ENCODE data around the gene MALT1. TPM values are rescaled to one million over a fixed set of nuclear protein-coding genes. Genes with fewer than 3 reads are reported as not detected.

Gene MALT1
- total and polyA plus RNA-seq, 2 experiments from 2014 or later = 5.2 to 18.8 TPM

DNA sequence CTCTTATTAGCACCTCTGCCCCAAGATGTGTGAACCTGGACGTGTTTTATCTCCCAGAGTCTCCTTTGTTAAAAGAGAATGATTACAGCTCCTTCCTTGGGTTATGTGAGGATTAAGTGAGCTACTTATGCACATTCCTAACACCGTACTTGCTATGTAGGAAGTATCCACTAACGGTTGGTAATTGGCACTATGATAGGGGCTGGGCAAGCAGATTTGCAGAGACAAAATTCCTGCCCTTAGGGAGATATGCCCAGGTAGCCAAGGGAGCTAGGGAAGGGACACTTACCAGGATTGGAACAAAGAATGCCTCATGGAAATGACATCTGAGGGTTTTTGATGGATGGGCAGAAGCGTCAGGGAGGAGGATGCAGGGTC, 30.8 kb upstream of the MALT1 start (continued):
- TF ChIP-seq, protein P1, sequence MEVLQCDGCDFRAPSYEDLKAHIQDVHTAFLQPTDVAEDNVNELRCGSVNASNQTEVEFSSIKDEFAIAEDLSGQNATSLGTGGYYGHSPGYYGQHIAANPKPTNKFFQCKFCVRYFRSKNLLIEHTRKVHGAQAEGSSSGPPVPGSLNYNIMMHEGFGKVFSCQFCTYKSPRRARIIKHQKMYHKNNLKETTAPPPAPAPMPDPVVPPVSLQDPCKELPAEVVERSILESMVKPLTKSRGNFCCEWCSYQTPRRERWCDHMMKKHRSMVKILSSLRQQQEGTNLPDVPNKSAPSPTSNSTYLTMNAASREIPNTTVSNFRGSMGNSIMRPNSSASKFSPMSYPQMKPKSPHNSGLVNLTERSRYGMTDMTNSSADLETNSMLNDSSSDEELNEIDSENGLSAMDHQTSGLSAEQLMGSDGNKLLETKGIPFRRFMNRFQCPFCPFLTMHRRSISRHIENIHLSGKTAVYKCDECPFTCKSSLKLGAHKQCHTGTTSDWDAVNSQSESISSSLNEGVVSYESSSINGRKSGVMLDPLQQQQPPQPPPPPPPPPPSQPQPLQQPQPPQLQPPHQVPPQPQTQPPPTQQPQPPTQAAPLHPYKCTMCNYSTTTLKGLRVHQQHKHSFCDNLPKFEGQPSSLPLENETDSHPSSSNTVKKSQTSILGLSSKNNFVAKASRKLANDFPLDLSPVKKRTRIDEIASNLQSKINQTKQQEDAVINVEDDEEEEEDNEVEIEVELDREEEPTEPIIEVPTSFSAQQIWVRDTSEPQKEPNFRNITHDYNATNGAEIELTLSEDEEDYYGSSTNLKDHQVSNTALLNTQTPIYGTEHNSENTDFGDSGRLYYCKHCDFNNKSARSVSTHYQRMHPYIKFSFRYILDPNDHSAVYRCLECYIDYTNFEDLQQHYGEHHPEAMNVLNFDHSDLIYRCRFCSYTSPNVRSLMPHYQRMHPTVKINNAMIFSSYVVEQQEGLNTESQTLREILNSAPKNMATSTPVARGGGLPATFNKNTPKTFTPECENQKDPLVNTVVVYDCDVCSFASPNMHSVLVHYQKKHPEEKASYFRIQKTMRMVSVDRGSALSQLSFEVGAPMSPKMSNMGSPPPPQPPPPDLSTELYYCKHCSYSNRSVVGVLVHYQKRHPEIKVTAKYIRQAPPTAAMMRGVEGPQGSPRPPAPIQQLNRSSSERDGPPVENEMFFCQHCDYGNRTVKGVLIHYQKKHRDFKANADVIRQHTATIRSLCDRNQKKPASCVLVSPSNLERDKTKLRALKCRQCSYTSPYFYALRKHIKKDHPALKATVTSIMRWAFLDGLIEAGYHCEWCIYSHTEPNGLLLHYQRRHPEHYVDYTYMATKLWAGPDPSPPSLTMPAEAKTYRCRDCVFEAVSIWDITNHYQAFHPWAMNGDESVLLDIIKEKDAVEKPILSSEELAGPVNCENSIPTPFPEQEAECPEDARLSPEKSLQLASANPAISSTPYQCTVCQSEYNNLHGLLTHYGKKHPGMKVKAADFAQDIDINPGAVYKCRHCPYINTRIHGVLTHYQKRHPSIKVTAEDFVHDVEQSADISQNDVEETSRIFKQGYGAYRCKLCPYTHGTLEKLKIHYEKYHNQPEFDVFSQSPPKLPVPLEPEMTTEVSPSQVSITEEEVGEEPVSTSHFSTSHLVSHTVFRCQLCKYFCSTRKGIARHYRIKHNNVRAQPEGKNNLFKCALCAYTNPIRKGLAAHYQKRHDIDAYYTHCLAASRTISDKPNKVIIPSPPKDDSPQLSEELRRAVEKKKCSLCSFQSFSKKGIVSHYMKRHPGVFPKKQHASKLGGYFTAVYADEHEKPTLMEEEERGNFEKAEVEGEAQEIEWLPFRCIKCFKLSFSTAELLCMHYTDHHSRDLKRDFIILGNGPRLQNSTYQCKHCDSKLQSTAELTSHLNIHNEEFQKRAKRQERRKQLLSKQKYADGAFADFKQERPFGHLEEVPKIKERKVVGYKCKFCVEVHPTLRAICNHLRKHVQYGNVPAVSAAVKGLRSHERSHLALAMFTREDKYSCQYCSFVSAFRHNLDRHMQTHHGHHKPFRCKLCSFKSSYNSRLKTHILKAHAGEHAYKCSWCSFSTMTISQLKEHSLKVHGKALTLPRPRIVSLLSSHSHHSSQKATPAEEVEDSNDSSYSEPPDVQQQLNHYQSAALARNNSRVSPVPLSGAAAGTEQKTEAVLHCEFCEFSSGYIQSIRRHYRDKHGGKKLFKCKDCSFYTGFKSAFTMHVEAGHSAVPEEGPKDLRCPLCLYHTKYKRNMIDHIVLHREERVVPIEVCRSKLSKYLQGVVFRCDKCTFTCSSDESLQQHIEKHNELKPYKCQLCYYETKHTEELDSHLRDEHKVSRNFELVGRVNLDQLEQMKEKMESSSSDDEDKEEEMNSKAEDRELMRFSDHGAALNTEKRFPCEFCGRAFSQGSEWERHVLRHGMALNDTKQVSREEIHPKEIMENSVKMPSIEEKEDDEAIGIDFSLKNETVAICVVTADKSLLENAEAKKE (CRISPR knock-in tag; IDR thresholded peaks at IDR 0.05) = no peak

DNA sequence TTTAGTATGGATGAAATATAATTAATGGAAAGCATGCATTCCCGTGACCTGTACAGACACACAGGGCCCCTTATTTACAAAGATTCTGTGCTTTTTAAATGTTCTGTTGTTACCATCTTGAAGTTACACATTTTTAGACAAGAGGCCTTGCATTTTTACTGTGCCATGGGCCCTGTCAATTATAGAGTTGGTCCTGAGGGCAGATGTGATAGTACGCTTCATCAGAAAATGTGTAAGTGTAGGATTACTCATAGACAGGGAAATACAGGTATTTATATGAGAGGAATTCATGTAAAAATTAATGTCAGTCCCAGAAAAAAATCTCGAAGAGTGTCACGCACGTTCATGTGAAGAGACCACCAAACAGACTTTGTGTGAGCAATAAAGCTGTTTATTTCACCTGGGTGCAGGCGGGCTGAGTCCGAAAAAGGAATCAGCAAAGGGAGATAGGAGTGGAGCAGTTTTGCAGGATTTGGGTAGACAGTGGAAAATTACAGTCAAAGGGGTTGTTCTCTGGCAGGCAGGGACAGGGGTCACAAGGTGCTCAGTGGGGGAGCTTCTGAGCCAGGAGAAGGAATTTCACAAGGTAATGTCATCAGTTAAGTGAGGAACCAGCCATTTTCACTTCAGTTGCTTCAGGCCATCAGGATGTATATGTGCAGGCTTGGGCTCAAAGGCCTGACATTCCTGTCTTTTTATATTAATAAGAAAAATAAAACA, 30.2 kb upstream of the MALT1 start:
- Histone ChIP-seq H3K36me3 (ENCODE audit: insufficient read depth) (no peaks in the 10 kb centered on the region), H3K27me3 (ENCODE audit: insufficient read depth) (no peaks in the 10 kb centered on the region), H3K27ac (ENCODE audit: low read depth) (no peak overlapping the region), H3K4me3 (no peak overlapping the region), H3F3A (replicated peaks; ENCODE audit: low read depth) (no peaks in the 10 kb centered on the region), H3K4me1 (ENCODE audit: insufficient read depth) (peaks cover 30% of the 10 kb centered on the region), H3K79me2 (replicated peaks; ENCODE audit: insufficient read depth) (no peaks in the 10 kb centered on the region), H3K9me2 (ENCODE audit: insufficient read depth) (no peaks in the 10 kb centered on the region), H3K4me2 (peak overlapping the region; percentile 40), H4K20me1 (replicated peaks; ENCODE audit: insufficient read depth) (no peaks in the 10 kb centered on the region), H2AFZ (no peak overlapping the region)
- Mint-ChIP-seq H3K27me3 (ENCODE audit: insufficient read depth, low read depth, poor library complexity) (peaks cover 2% of the 10 kb centered on the region), H3K9me3 (no peaks in the 10 kb centered on the region; the same call in 1 of the 3 replicates), H3K27ac (no peak overlapping the region), H3K4me1 (peaks cover 12% of the 10 kb centered on the region), H3K36me3 (ENCODE audit: low read depth) (no peaks in the 10 kb centered on the region), H3K4me3 (no peak overlapping the region)
- DNase-seq (ENCODE audit: low spot score) = peak; percentile 17
- ATAC-seq = peak; percentile 32; the same call in 2 of the 3 replicates
- TF ChIP-seq EZH2phosphoT487 (IDR thresholded peaks at IDR 0.05; ENCODE audit: unreplicated experiment) = no peak
- TF ChIP-seq, protein P2, sequence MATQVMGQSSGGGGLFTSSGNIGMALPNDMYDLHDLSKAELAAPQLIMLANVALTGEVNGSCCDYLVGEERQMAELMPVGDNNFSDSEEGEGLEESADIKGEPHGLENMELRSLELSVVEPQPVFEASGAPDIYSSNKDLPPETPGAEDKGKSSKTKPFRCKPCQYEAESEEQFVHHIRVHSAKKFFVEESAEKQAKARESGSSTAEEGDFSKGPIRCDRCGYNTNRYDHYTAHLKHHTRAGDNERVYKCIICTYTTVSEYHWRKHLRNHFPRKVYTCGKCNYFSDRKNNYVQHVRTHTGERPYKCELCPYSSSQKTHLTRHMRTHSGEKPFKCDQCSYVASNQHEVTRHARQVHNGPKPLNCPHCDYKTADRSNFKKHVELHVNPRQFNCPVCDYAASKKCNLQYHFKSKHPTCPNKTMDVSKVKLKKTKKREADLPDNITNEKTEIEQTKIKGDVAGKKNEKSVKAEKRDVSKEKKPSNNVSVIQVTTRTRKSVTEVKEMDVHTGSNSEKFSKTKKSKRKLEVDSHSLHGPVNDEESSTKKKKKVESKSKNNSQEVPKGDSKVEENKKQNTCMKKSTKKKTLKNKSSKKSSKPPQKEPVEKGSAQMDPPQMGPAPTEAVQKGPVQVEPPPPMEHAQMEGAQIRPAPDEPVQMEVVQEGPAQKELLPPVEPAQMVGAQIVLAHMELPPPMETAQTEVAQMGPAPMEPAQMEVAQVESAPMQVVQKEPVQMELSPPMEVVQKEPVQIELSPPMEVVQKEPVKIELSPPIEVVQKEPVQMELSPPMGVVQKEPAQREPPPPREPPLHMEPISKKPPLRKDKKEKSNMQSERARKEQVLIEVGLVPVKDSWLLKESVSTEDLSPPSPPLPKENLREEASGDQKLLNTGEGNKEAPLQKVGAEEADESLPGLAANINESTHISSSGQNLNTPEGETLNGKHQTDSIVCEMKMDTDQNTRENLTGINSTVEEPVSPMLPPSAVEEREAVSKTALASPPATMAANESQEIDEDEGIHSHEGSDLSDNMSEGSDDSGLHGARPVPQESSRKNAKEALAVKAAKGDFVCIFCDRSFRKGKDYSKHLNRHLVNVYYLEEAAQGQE (IDR thresholded peaks at IDR 0.05; ENCODE audit: unreplicated experiment) = no peak
- TF ChIP-seq ZNF331 (CRISPR knock-in tag; IDR thresholded peaks at IDR 0.05; ENCODE audit: low read depth) = no peak
- no peak for TF ChIP-seq STAT1 (IDR thresholded peaks at IDR 0.05; ENCODE audit: unreplicated experiment)
- no peak for TF ChIP-seq EZH2 (IDR thresholded peaks at IDR 0.05; ENCODE audit: low read depth, unreplicated experiment)
- TF ChIP-seq POLR2AphosphoS5 (IDR thresholded peaks at IDR 0.05; ENCODE audit: low read depth) = no peak
- TF ChIP-seq JUNB (IDR thresholded peaks at IDR 0.05; ENCODE audit: unreplicated experiment) = no peak
- TF ChIP-seq, protein P3, sequence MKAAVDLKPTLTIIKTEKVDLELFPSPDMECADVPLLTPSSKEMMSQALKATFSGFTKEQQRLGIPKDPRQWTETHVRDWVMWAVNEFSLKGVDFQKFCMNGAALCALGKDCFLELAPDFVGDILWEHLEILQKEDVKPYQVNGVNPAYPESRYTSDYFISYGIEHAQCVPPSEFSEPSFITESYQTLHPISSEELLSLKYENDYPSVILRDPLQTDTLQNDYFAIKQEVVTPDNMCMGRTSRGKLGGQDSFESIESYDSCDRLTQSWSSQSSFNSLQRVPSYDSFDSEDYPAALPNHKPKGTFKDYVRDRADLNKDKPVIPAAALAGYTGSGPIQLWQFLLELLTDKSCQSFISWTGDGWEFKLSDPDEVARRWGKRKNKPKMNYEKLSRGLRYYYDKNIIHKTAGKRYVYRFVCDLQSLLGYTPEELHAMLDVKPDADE (IDR thresholded peaks at IDR 0.05) = no peak
- TF ChIP-seq CREB1 (CRISPR knock-in tag; IDR thresholded peaks at IDR 0.05; ENCODE audit: low read depth) = no peak
- TF ChIP-seq, protein P4, sequence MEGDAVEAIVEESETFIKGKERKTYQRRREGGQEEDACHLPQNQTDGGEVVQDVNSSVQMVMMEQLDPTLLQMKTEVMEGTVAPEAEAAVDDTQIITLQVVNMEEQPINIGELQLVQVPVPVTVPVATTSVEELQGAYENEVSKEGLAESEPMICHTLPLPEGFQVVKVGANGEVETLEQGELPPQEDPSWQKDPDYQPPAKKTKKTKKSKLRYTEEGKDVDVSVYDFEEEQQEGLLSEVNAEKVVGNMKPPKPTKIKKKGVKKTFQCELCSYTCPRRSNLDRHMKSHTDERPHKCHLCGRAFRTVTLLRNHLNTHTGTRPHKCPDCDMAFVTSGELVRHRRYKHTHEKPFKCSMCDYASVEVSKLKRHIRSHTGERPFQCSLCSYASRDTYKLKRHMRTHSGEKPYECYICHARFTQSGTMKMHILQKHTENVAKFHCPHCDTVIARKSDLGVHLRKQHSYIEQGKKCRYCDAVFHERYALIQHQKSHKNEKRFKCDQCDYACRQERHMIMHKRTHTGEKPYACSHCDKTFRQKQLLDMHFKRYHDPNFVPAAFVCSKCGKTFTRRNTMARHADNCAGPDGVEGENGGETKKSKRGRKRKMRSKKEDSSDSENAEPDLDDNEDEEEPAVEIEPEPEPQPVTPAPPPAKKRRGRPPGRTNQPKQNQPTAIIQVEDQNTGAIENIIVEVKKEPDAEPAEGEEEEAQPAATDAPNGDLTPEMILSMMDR (conservative IDR thresholded peaks at IDR 0.05; ENCODE audit: low read depth in 2 of 2) = no peak
- TF ChIP-seq NANOG (IDR thresholded peaks at IDR 0.05; ENCODE audit: borderline replicate concordance) = no peak
